HG03432 (cell line): Measurements from ENCODE around the gene TMPRSS4.

Experiments
- ATAC-seq: cut with Tn5 transposase; IDR thresholded peaks from one replicate; pipeline ENCODE4 v1.9.1; 2021; ENCODE audit warnings: mild to moderate bottlenecking, moderate library complexity; ENCODE audit not compliant: unreplicated experiment

Gene TMPRSS4

GRCh38 chr11:118152020-118152551 is 75.2 kb downstream of the TMPRSS4 start:
- no peak for ATAC-seq

- ATAC-seq, result no peak
Observed at GRCh38 chr11:118152552-118153471, 75.9 kb downstream of the TMPRSS4 start, which contains the start of gene SCN4B. TSS of gene SCN4B (minus strand) at chr11:118152823. CDS start at chr11:118152673, 150 bp downstream.

GRCh38 chr11:118153516-118153915 is 76.6 kb downstream of the TMPRSS4 start:
- no peak for ATAC-seq

- ATAC-seq, result no peak
Observed at GRCh38 chr11:118153976-118154375, 77.1 kb downstream of the TMPRSS4 start.

GRCh38 chr11:118154641-118155040 is 77.8 kb downstream of the TMPRSS4 start:
- ATAC-seq, result no peak

- no peak for ATAC-seq
Observed at GRCh38 chr11:118155776-118156530, 79.1 kb downstream of the TMPRSS4 start.

GRCh38 chr11:118156531-118157185 is 79.8 kb downstream of the TMPRSS4 start:
- no peak for ATAC-seq

- ATAC-seq, result no peak
Observed at GRCh38 chr11:118157186-118157895, 80.5 kb downstream of the TMPRSS4 start.

GRCh38 chr11:118161786-118162185 is 84.9 kb downstream of the TMPRSS4 start:
- no peak for ATAC-seq

GRCh38 chr11:118162846-118163245 is 86.0 kb downstream of the TMPRSS4 start:
- no peak for ATAC-seq

GRCh38 chr11:118163494-118163893 is 86.6 kb downstream of the TMPRSS4 start:
- no peak for ATAC-seq

- no peak for ATAC-seq
Observed at GRCh38 chr11:118164885-118165284, 88.0 kb downstream of the TMPRSS4 start.

GRCh38 chr11:118166641-118167040 is 89.8 kb downstream of the TMPRSS4 start:
- no peak for ATAC-seq

- no peak for ATAC-seq
Observed at GRCh38 chr11:118167253-118167652, 90.4 kb downstream of the TMPRSS4 start.

GRCh38 chr11:118167906-118168305 is 91.0 kb downstream of the TMPRSS4 start:
- no peak for ATAC-seq

- no peak for ATAC-seq
Observed at GRCh38 chr11:118168316-118168715, 91.4 kb downstream of the TMPRSS4 start.

- ATAC-seq, result no peak
Observed at GRCh38 chr11:118168751-118169150, 91.9 kb downstream of the TMPRSS4 start.

GRCh38 chr11:118169300-118170140 is 92.6 kb downstream of the TMPRSS4 start:
- no peak for ATAC-seq

GRCh38 chr11:118170231-118170630 is 93.4 kb downstream of the TMPRSS4 start:
- no peak for ATAC-seq
